Muscle of back (tissue), 11 donors: ENCODE measurements around the gene SLC9A5. TPM values are rescaled to one million over a fixed set of nuclear protein-coding genes. Genes with fewer than 3 reads are reported as not detected.

Source experiments
- DNase-seq, 3 donors: peaks; one replicate each; pipeline versions ENCODE4 v3.0.0 to v3.0.0-alpha.2; 2013
- polyA plus RNA-seq, 10 donors: library from polyadenylated mRNA; unstranded; fragments of 120-200 nt; gene quantifications; one replicate each; pipeline ENCODE4 v1.2.1, GENCODE V29; 2013; ENCODE audit not compliant: insufficient read length in 10 of 10

The SLC9A5 gene
- polyA plus RNA-seq, 10 donors, result 0.72 to 1.6 (median 1.3) TPM

- DNase-seq, result no peak
Measured at GRCh38 chr16:67281536-67282446, 33.0 kb downstream of the SLC9A5 start.

GRCh38 chr16:67282447-67282805 is 33.6 kb downstream of the SLC9A5 start:
- DNase-seq, result no peak

DNA sequence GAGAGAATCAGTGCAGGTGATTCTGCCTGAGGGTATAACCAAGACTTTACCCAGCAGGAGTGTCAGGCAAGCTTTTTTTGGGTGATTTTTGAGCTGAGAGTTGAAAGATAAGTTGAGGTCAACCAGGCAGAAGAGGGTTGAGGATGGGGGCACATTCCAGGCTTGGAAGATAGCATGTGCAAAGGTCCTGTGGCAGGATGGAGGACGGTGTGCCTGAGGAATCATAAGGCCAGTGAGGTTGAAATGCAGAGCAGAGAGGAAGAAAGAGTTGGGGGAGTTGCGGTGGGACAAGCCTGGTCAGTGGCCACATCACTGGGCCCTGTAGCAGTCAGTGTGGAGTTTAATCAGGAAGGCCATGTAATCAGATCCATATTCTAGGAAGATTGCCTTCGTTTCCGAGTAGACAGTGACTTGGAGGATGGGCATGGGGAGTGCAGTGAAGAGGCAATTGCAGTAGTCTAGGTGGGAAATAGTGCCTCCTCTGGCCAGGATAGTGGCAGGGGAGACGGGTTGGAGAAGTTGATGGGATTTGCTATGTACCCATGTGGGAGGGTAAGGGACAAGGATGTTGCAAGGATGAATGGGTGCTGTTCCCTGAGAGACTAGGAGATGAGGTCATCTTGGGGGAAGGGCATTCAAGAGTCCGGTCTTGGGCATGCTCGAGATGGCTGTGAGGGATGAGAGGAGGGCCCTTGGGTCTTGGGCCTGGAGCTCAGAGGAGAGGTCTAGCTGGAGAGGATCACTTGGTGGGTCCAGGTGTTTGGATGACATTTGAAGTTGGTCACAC is 34.5 kb downstream of the SLC9A5 start:
- DNase-seq, result no peak

- DNase-seq, result no peak
Measured at GRCh38 chr16:67283826-67284555, 35.2 kb downstream of the SLC9A5 start.

DNA sequence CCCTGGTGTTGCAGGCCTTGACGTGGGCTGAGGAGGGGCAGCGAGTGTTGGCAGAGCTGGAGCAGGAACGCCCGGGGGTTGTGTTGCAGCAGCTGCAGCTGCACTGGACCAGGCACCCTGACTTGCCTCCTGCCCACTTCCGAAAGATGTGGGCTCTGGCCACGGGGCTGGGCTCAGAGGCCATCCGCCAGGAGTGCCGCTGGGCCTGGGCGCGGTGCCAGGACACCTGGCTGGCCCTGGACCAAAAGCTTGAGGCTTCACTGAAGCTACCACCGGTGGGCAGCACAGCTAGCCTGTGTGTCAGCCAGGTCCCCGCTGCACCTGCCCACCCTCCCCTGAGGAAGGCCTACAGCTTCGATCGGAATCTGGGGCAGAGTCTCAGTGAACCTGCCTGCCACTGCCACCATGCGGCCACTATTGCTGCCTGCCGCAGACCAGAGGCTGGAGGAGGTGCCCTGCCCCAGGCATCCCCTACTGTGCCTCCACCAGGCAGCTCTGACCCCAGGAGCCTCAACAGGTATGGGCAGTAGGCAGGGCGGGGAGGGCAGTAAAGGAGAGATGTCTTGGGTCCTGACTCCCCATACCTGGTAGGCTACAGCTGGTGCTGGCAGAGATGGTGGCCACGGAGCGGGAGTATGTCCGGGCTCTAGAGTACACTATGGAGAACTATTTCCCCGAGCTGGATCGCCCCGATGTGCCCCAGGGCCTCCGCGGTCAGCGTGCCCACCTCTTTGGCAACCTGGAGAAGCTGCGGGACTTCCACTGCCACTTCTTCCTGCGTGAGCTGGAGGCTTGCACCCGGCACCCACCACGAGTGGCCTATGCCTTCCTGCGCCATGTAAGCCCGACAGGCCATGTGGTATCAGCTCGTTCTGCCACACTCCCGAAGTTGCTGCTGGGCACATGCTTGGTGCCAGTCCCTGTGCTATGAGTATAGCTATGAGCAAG is 36.2 kb downstream of the SLC9A5 start:
- DNase-seq, result peak in 1 of 3 donors; percentile 23

DNA sequence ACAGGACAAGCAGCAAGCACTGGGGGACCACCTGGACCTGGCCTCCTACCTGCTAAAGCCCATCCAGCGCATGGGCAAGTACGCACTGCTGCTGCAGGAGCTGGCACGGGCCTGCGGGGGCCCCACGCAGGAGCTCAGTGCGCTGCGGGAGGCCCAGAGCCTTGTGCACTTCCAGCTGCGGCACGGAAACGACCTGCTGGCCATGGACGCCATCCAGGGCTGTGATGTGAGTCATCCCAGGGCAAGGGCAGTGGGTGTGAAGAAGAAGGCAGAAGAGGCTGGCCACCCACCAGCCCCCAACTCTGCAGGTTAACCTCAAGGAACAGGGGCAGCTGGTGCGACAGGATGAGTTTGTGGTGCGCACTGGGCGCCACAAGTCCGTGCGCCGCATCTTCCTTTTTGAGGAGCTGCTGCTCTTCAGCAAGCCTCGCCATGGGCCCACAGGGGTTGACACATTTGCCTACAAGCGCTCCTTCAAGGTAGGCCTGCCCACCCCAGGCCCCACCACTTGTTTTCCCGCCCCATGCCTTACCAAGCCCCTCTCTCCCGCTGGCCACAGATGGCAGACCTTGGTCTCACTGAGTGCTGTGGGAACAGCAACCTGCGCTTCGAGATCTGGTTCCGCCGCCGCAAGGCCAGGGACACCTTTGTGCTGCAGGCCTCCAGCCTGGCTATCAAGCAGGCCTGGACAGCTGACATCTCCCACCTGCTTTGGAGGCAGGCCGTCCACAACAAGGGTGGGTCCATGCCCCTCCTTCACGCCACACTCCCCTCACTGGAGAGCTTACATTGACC is 37.9 kb downstream of the SLC9A5 start:
- no peak for DNase-seq

- DNase-seq, result no peak
Measured at GRCh38 chr16:67287960-67288359, 39.2 kb downstream of the SLC9A5 start.

DNA sequence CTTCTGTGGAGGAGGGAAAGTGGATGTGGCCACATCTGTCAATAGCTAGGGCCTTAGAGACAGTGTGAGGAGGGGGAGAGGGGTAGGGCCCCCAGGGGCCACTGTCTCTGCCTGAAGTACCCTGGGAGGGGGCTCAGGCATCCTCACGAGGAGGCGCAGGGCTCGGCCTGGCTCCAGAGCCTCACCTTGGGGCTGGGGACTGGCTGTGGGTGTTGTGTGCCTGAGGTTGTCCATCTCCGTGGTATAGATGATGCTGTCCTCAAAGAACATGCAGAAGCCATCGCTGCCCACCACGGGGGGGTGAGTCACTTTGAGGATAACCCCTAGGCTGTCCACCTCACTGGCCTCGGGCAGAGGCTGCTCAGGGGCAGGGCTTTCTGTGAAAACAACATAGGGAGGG is 42.7 kb downstream of the SLC9A5 start:
- DNase-seq, result no peak

DNA sequence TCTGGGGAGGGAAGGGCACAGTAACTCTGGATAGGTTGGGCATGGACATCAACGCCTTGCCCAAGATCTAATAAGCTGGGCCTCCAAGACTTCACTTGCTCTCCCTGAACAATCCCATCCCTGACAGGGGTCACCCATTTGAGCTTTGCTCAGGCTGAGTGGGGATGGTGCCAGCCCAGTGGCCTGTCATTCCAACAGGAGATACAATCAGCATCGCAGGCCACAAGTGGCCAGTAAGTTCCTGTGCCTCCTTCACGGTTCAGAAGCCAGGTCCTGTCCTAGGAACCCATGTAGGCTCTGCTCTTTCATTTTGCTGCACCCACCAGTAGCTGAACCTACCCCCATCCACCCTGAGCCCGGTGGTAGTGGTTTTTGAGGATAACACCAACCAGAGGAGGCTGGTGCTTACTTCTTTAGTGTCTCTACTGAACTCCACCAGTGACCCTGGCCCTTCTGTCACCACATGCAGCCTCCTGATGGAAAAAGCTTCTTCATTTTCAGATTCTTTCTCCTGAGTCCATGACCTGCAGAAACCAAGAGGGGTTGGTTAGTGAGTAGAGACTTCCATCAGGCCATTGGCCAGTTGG is 45.5 kb downstream of the SLC9A5 start:
- DNase-seq, result no peak

GRCh38 chr16:67294938-67295361 is 46.2 kb downstream of the SLC9A5 start:
- DNase-seq, result peak in 1 of 3 donors; percentile 70

DNA sequence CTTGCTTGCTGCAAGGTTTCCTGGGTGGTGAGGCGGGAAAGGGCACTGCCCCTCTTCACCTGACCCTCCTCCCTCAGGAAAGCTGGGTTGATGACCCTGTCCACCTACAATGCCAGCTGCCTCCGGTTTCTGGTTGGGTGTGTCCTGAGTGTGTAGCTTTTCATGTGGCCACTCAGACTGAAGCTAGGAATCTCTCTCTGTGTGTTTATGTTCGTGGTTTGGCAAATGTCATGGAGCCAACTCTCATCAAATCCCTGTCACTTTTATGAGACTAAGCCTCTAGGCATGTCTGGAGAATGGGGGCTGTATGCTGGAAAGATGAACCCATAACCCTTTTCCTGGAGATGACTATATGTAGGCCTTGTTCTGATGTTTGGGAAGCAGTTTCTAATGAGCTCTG is 47.6 kb downstream of the SLC9A5 start:
- peak in 1 of 3 donors; percentile 48 for DNase-seq

DNA sequence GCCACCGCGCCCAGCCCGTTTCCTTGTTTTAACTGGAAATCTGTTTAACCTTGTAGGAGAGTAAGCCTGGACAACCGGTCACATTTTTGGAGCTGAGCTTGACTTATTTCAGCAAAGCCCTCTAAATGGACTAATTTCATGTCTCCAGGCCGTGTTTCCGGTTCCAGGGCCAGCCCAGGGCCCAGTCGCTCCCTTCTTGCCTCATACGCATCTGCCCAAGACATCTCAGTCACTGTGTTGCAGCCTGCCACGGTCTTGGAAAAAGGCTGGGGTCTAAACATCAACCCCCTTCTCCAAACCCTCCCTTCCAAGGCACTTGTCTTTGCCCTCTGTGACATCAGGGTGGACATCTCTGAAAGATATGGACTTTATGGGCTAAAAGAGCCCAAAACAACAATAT is 49.5 kb downstream of the SLC9A5 start:
- DNase-seq, result no peak

- DNase-seq, result no peak
Measured at GRCh38 chr16:67299269-67299668, 50.5 kb downstream of the SLC9A5 start.

DNA sequence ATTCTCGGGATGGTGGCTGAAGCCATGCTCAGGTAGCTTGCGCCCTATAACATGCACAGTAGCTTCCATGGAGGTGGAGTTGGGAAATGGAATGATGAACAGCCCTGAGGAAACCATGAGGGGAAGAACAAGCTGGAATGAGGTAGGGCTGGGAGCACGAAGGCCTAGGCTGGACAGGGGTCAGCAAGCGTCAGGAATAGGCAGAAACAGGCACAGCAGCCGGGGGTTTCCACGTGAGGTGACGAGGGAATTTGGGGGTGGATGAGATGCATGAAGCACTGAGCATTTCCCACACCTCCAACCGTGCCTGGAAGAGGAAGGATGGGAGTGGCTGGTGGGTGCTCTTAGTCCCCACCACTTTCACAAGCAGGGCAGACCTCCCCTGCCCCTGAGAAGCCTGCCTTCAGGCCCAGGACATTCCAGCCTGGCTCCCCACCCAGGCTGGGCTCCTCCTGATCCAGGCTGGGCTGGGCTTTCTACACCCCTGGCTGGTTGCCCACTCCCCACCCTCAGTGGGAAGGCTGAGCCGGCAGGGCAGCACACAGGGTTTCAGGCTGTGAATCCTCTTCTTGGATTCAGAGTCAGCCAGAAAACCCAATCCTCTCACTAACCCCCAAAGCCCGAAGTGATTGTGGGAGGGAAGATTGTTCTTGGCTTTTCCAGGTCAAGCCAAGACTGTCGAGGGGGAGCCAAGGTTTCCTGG is 52.5 kb downstream of the SLC9A5 start:
- DNase-seq, result peak in 2 of 3 donors; percentile 51 to 73

- DNase-seq, result no peak
Measured at GRCh38 chr16:67302076-67302475, 53.3 kb downstream of the SLC9A5 start.

DNA sequence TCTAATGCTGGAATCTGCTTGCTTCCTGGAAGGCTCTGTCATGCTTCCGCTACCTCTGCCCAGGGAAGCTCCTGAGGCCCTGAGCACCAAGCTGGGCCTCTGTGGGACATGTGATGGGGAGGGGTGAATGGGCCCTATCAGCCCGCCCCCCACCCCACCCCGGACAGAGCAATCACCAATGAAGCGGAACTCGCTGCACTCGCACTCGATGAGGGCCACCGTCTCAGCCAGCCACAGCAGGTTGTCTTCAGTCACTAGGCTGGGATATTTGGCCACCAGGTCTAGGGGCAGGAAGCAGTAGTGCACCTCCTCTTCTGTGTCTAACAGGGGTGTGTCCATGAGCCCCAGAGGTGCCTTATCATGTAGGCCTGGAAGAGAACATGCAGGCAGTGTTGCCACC is 54.2 kb downstream of the SLC9A5 start:
- no peak for DNase-seq

DNA sequence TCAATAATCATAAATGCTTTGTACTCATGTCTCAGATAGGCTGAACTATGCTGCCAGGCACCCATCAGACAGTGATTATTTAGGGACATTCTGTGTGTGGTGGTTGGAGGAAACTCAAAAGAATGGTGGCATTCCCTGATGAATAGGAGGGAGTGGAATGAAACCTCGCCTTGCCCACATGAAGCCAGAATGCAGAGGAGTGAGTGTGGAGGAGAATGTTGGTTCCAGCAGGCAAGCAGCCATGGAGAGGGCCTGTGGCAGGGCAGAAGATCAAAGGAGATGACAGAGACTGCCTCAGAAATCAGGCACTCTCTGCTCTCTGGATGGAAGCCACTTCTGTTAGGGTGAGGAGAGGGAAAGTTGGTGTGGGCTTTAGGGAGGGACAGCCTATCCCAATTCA is 55.2 kb downstream of the SLC9A5 start:
- no peak for DNase-seq

- no peak for DNase-seq
Measured at GRCh38 chr16:67305216-67306071, 56.7 kb downstream of the SLC9A5 start.
